Upper lobe of right lung (tissue), 1 donor: ENCODE results near the gene GLYATL3. TPM values are rescaled to one million over a fixed set of nuclear protein-coding genes. Genes with fewer than 3 reads are reported as not detected.
"Not testable (repeated sequence)": the region's sequence is repeated elsewhere in the genome, so short reads cannot be mapped to it uniquely, and the experiment has no call there.

Source experiments
- ATAC-seq: fragments of 200-7000 bp; cut with Tn5 transposase; one replicate; pipeline ENCODE4 v1.9.1; 2020; ENCODE audit warnings: mild to moderate bottlenecking, moderate library complexity
- DNase-seq: peaks from one replicate; pipeline ENCODE4 v3.0.0-alpha.2; 2020
- H3K27ac ChIP-seq: fragments of 200-600 bp; one replicate; pipeline ENCODE4 v1.8.0; 2022
- H3K27me3 ChIP-seq: fragments of 200-600 bp; one replicate; pipeline ENCODE4 v1.8.0; 2022; ENCODE audit warnings: mild to moderate bottlenecking
- H3K36me3 ChIP-seq: fragments of 200-600 bp; one replicate; pipeline ENCODE4 v1.8.0; 2022
- H3K4me1 ChIP-seq: fragments of 200-600 bp; one replicate; pipeline ENCODE4 v1.8.0; 2022
- H3K4me3 ChIP-seq: fragments of 200-600 bp; one replicate; pipeline ENCODE4 v1.8.0; 2022; ENCODE audit warnings: mild to moderate bottlenecking
- H3K9me3 ChIP-seq: fragments of 200-600 bp; one replicate; pipeline ENCODE4 v1.8.0; 2022
- CTCF ChIP-seq: fragments of 200-600 bp; IDR thresholded peaks from one replicate; pipeline ENCODE4 v1.8.0; 2022; ENCODE audit warnings: antibody characterized with exemption
- intact Hi-C: fragments of 100-400 bp; cut with DNase I; formaldehyde crosslinking; loops from one replicate; pipeline ENCODE4 v1.11.0; 2022
- total RNA-seq: library from RNA; stranded (reverse); fragmentation: NEBNext Ultra II Directional; extraction: Animal tissue kit (Norgen Biotek cat#: 25700); gene quantifications from one replicate; pipeline ENCODE4 v1.2.1, GENCODE V29; 2021
- donor health status: DM: no; HTN: yes; CAD: no; lungs with severe emphysema.

Gene GLYATL3
- total RNA-seq, 1 donor from 2014 or later = not detected

GRCh38 chr6:49479308-49479970 lies 20.3 kb upstream of the GLYATL3 start:
- no peak for TF ChIP-seq CTCF
- Histone ChIP-seq H3K4me3 (no peak overlapping the region), H3K27me3 (no peaks in the 10 kb centered on the region), H3K36me3 (no peaks in the 10 kb centered on the region), H3K9me3 (no peaks in the 10 kb centered on the region), H3K4me1 (no peaks in the 10 kb centered on the region), H3K27ac (no peak overlapping the region)
- intact Hi-C loops = no loop called here
- DNase-seq = no peak
- no peak for ATAC-seq

GRCh38 chr6:49481846-49482245 lies 17.9 kb upstream of the GLYATL3 start:
- ATAC-seq, H3K27me3 ChIP-seq, H3K36me3 ChIP-seq, DNase-seq, H3K27ac ChIP-seq, H3K4me3 ChIP-seq, H3K4me1 ChIP-seq, H3K9me3 ChIP-seq, intact Hi-C loops: not testable (repeated sequence)

GRCh38 chr6:49483380-49483779 lies 16.3 kb upstream of the GLYATL3 start:
- H3K4me1 ChIP-seq, ATAC-seq, H3K9me3 ChIP-seq, H3K4me3 ChIP-seq, H3K27ac ChIP-seq, H3K27me3 ChIP-seq, DNase-seq, H3K36me3 ChIP-seq, intact Hi-C loops: not testable (repeated sequence)

- DNase-seq (no peak), ATAC-seq (no peak)
- H3K36me3 ChIP-seq = peaks cover 23% of the 10 kb centered on the region
- H3K9me3 ChIP-seq = no peaks in the 10 kb centered on the region
- H3K4me1 ChIP-seq = no peaks in the 10 kb centered on the region
- intact Hi-C loops = no loop called here
- no peak overlapping the region for H3K4me3 ChIP-seq
- no peak overlapping the region for H3K27ac ChIP-seq
- H3K27me3 ChIP-seq = no peaks in the 10 kb centered on the region
- TF ChIP-seq CTCF = no peak
Observed at GRCh38 chr6:49490633-49491032, 9.1 kb upstream of the GLYATL3 start.

- Histone ChIP-seq H3K4me1 (no peaks in the 10 kb centered on the region), H3K27me3 (no peaks in the 10 kb centered on the region), H3K36me3 (peaks cover 3% of the 10 kb centered on the region), H3K9me3 (no peaks in the 10 kb centered on the region), H3K4me3 (no peak overlapping the region), H3K27ac (no peak overlapping the region)
- DNase-seq (no peak), ATAC-seq (no peak)
- intact Hi-C loops = no loop called here
- no peak for TF ChIP-seq CTCF
Observed at GRCh38 chr6:49497304-49497703, 2.4 kb upstream of the GLYATL3 start.

GRCh38 chr6:49499126-49499525 lies 597 bp upstream of the GLYATL3 start:
- H3K4me3 ChIP-seq = no peak overlapping the region
- TF ChIP-seq CTCF = no peak
- H3K27ac ChIP-seq = no peak overlapping the region
- no peaks in the 10 kb centered on the region for H3K36me3 ChIP-seq
- no peaks in the 10 kb centered on the region for H3K9me3 ChIP-seq
- no peaks in the 10 kb centered on the region for H3K27me3 ChIP-seq
- H3K4me1 ChIP-seq = no peaks in the 10 kb centered on the region
- ATAC-seq = no peak
- intact Hi-C loops = no loop called here
- no peak for DNase-seq

GRCh38 chr6:49504666-49505065 lies 4.9 kb downstream of the GLYATL3 start:
- ATAC-seq = no peak
- TF ChIP-seq CTCF = no peak
- Histone ChIP-seq H3K27ac (no peak overlapping the region), H3K4me1 (no peaks in the 10 kb centered on the region), H3K4me3 (no peak overlapping the region), H3K9me3 (no peaks in the 10 kb centered on the region), H3K36me3 (no peaks in the 10 kb centered on the region), H3K27me3 (no peaks in the 10 kb centered on the region)
- intact Hi-C loops = no loop called here
- no peak for DNase-seq
